ENCODE data around the gene PPP1R12B.
A peak's percentile ranks its signal among the peaks of the same experiment; 100 is the strongest.
"Not testable (repeated sequence)": the region's sequence is repeated elsewhere in the genome, so short reads cannot be mapped to it uniquely, and the experiment has no call there.

The PPP1R12B gene

GRCh38 chr1:202631076-202631923 lies 282.8 kb downstream of the PPP1R12B start:
- DNase-seq (ENCODE audit: low spot score): no peak

GRCh38 chr1:202632241-202632640 lies 283.7 kb downstream of the PPP1R12B start:
- DNase-seq (ENCODE audit: low spot score): no peak

GRCh38 chr1:202636171-202636570 lies 287.7 kb downstream of the PPP1R12B start:
- DNase-seq (ENCODE audit: low spot score): not testable (repeated sequence)

GRCh38 chr1:202637321-202638018 lies 289.0 kb downstream of the PPP1R12B start:
- not testable (repeated sequence) for DNase-seq (ENCODE audit: low spot score)

GRCh38 chr1:202638019-202638700 lies 289.7 kb downstream of the PPP1R12B start:
- DNase-seq (ENCODE audit: low spot score): no peak

DNA sequence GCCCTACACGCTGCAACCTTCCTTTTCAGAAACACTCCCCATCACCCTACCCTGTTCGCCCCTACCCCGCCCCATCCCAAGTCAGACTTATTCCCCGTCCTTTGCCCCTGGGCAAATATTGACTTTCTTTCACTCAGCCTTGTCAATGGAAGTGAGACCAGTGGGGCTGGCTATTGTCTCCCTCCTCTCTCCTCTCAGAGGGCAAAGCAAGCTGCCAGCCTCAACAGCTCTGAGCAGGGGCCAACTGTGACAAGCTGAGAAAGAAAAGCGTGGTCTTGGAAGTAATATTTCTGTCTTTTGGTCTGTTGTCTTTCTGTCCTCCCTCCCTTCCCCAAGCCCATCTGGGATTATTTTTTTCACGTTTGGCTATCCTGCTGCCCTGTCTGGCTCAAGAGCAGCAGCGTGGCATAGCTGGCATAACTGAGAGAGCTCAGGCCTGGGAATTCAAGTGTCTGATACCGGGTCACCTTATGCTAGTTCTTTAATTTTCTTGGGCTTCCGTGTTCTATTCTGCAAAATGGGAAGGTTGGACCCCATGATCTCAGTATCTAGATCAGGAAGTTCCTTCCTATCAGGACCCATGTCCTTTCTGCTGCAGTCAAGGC lies 290.3 kb downstream of the PPP1R12B start:
- not testable (repeated sequence) for DNase-seq (ENCODE audit: low spot score)

DNA sequence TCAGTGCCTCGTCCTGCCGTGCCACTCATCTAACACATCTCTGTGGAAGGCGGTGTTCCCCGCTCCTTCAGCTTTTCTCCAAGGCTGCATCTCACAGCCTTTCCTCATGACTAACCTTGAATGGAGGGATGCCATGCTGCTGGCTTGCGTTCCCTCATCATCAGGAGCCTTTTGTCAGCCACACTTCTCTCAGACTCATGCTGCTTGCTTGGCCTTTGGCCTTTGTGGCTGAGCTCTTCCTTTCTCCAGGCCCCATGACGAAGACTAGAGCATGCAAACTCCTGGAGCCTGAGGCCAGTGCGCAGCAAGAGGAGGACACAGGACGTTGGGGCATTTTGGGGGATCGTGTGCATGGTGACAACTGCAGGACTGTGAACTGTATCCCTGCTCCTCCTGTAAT lies 291.0 kb downstream of the PPP1R12B start:
- peak; percentile 90 for DNase-seq (ENCODE audit: low spot score)

- DNase-seq (ENCODE audit: low spot score): no peak
These were observed 293.7 kb downstream of the PPP1R12B start for GRCh38 chr1:202642212-202642611.
